H1 (cell line): ENCODE data around the gene STK11IP. TPM values are rescaled to one million over a fixed set of nuclear protein-coding genes. Genes with fewer than 3 reads are reported as not detected.

Experiments
- CTCF ChIA-PET: fragments of 300-600 bp; sonication (Branson Sonifier 250); formaldehyde crosslinking; loops from one replicate; lab custom pipeline; 2021; ENCODE audit not compliant: partially characterized antibody; lab: Charles Lee
- POLR2A ChIA-PET: fragments of 300-600 bp; sonication (Branson Sonifier 250); formaldehyde crosslinking; loops from one replicate; lab custom pipeline; 2021; ENCODE audit warnings: inconsistent platforms; ENCODE audit not compliant: partially characterized antibody; lab: Charles Lee
- DNase-seq, 2 experiments: peaks; one replicate each; pipeline versions ENCODE4 v3.0.0 to v3.0.0-alpha.2; 2010 to 2022; ENCODE audit warnings: low spot score in 2 of 2, low read depth in 1 of 2, mixed read lengths in 1 of 2
- FAIRE-seq: peaks from 2 replicates; lab custom pipeline; 2011; peaks lifted over from hg19 to GRCh38; lab: Jason Lieb, UNC
- H2AFZ ChIP-seq: 2 replicates; pipeline ENCODE4 v1.8.1; 2012; ENCODE audit warnings: low read length, inconsistent platforms
- H2AK5ac ChIP-seq: 2 replicates; pipeline ENCODE4 v1.6.1; 2013; ENCODE audit warnings: low read depth, low read length
- H2BK120ac ChIP-seq: replicated peaks from 2 replicates; pipeline ENCODE3; 2013; ENCODE audit warnings: low read depth, low read length, inconsistent platforms
- H2BK12ac ChIP-seq: 2 replicates; pipeline ENCODE4 v1.6.1; 2013; ENCODE audit warnings: low read depth, low read length
- H2BK15ac ChIP-seq: 2 replicates; pipeline ENCODE4 v1.6.1; 2013; ENCODE audit warnings: low read length
- H2BK20ac ChIP-seq: 2 replicates; pipeline ENCODE4 v1.6.1; 2013; ENCODE audit warnings: low read length
- H2BK5ac ChIP-seq: 2 replicates; pipeline ENCODE4 v1.6.1; 2013; ENCODE audit warnings: low read depth, low read length
- H3K14ac ChIP-seq: 2 replicates; pipeline ENCODE4 v1.6.1; 2013; ENCODE audit warnings: inconsistent platforms; ENCODE audit not compliant: insufficient read length
- H3K18ac ChIP-seq: 2 replicates; pipeline ENCODE4 v1.6.1; 2013; ENCODE audit warnings: low read length; ENCODE audit errors: extremely low read depth
- H3K23ac ChIP-seq: 2 replicates; pipeline ENCODE4 v1.6.1; 2013; ENCODE audit warnings: inconsistent platforms; ENCODE audit not compliant: insufficient read length
- H3K23me2 ChIP-seq: 2 replicates; pipeline ENCODE4 v1.6.1; 2013; ENCODE audit warnings: low read depth, low read length
- H3K27ac ChIP-seq: 2 replicates; pipeline ENCODE4 v1.6.1; 2011; ENCODE audit warnings: low read depth, low read length, inconsistent platforms
- H3K27me3 ChIP-seq, 4 experiments: replicated peaks in 1 of 4; 1 replicate in 1 of 4; 2 replicates in 3 of 4; pipeline versions ENCODE4 v1.6.1 to v1.8.1; 2011 to 2013; ENCODE audit warnings: low read length in 3 of 4, mild to moderate bottlenecking in 3 of 4, inconsistent platforms in 2 of 4, mixed read lengths in 2 of 4, moderate library complexity in 1 of 4; ENCODE audit not compliant: control insufficient read depth in 3 of 4, insufficient read depth in 3 of 4; ENCODE audit errors: extremely low read depth in 1 of 4
- H3K36me3 ChIP-seq, 4 experiments: 2 replicates each; pipeline versions ENCODE4 v1.6.1 to v1.8.1; 2011 to 2013; ENCODE audit warnings: mild to moderate bottlenecking in 4 of 4, low read length in 3 of 4, moderate library complexity in 2 of 4, control low read depth in 1 of 4, inconsistent platforms in 1 of 4; ENCODE audit not compliant: insufficient read depth in 4 of 4, control insufficient read depth in 2 of 4
- H3K4ac ChIP-seq: replicated peaks from 2 replicates; pipeline ENCODE3; 2013; ENCODE audit warnings: low read length, low read depth, mixed read lengths, inconsistent platforms; ENCODE audit not compliant: insufficient read length
- H3K4me1 ChIP-seq, 4 experiments: replicated peaks in 1 of 4; 1 replicate in 1 of 4; 2 replicates in 3 of 4; pipeline versions ENCODE4 v1.6.1 to v1.8.1; 2011 to 2013; ENCODE audit warnings: low read length in 3 of 4, inconsistent platforms in 2 of 4, mixed read lengths in 1 of 4; ENCODE audit not compliant: insufficient read depth in 4 of 4, control insufficient read depth in 3 of 4
- H3K4me2 ChIP-seq, 2 experiments: 2 replicates each; pipeline versions ENCODE4 v1.6.1 to v1.8.1; 2011 to 2013; ENCODE audit warnings: low read depth in 2 of 2, low read length in 2 of 2, control low read depth in 1 of 2, inconsistent platforms in 1 of 2, mild to moderate bottlenecking in 1 of 2; ENCODE audit not compliant: insufficient read depth in 1 of 2
- H3K4me3 ChIP-seq, 4 experiments: fragments of 200-600, 300-600 bp in 1 of 4; sonication (generic), shearing (Covaris generic), sonication (Bioruptor Twin) in 1 of 4; 2 replicates each; pipeline versions ENCODE4 v1.5.1 to v1.8.1; 2011 to 2016; ENCODE audit warnings: low read length in 4 of 4, low read depth in 3 of 4, control low read depth in 2 of 4, inconsistent platforms in 2 of 4, mild to moderate bottlenecking in 2 of 4, mixed read lengths in 1 of 4, moderate library complexity in 1 of 4; ENCODE audit not compliant: insufficient read depth in 2 of 4; ENCODE audit errors: extremely low read depth in 1 of 4
- H3K56ac ChIP-seq: replicated peaks from 2 replicates; pipeline ENCODE3; 2013; ENCODE audit warnings: low read depth, mild to moderate bottlenecking, mixed read lengths, low read length, inconsistent platforms; ENCODE audit not compliant: insufficient read length
- H3K79me1 ChIP-seq: 2 replicates; pipeline ENCODE4 v1.6.1; 2013; ENCODE audit warnings: low read depth, low read length, control low read depth
- H3K79me2 ChIP-seq, 2 experiments: 2 replicates each; pipeline versions ENCODE4 v1.6.1 to v1.8.1; 2012 to 2013; ENCODE audit warnings: low read length in 2 of 2, mild to moderate bottlenecking in 2 of 2, inconsistent platforms in 1 of 2; ENCODE audit not compliant: insufficient read depth in 2 of 2, control insufficient read depth in 1 of 2
- H3K9ac ChIP-seq, 4 experiments: replicated peaks in 1 of 4; 1 replicate in 1 of 4; 2 replicates in 3 of 4; pipeline versions ENCODE4 v1.6.1 to v1.8.1; 2011 to 2013; ENCODE audit warnings: low read depth in 3 of 4, low read length in 3 of 4, control low read depth in 2 of 4, mild to moderate bottlenecking in 2 of 4, moderate library complexity in 2 of 4, inconsistent platforms in 1 of 4; ENCODE audit errors: extremely low read depth in 1 of 4
- H3K9me3 ChIP-seq, 2 experiments: 2 replicates each; pipeline versions ENCODE4 v1.6.1 to v1.8.1; 2012 to 2013; ENCODE audit warnings: mild to moderate bottlenecking in 2 of 2, moderate library complexity in 2 of 2, control low read depth in 1 of 2, inconsistent platforms in 1 of 2, low read depth in 1 of 2, low read length in 1 of 2, mixed read lengths in 1 of 2; ENCODE audit not compliant: insufficient read depth in 2 of 2
- H4K20me1 ChIP-seq, 2 experiments: replicated peaks in 1 of 2; 2 replicates each; pipeline versions ENCODE3 to v1.8.1; 2011 to 2013; ENCODE audit warnings: inconsistent platforms in 2 of 2, low read length in 2 of 2, mild to moderate bottlenecking in 1 of 2; ENCODE audit not compliant: insufficient read depth in 2 of 2, control insufficient read depth in 1 of 2
- H4K5ac ChIP-seq: 2 replicates; pipeline ENCODE4 v1.6.1; 2013; ENCODE audit warnings: low read length, low read depth, mixed read lengths, inconsistent platforms; ENCODE audit not compliant: insufficient read length
- H4K8ac ChIP-seq: 2 replicates; pipeline ENCODE4 v1.8.0; 2013; ENCODE audit warnings: mild to moderate bottlenecking, moderate library complexity, low read length, inconsistent platforms; ENCODE audit not compliant: insufficient read depth; ENCODE audit errors: extremely low read depth
- H4K91ac ChIP-seq: replicated peaks from 2 replicates; pipeline ENCODE3; 2013; ENCODE audit warnings: low read length, mixed read lengths, inconsistent platforms; ENCODE audit not compliant: insufficient read length
- E2F6 ChIP-seq: IDR thresholded peaks from 2 replicates; pipeline ENCODE4 v1.6.1; 2012; ENCODE audit warnings: inconsistent platforms
- PHF8 ChIP-seq: fragments of 200-600 bp; sonication (generic); conservative IDR thresholded peaks from 2 replicates; pipeline ENCODE4 v1.7.1; 2012; ENCODE audit warnings: low read depth, mild to moderate bottlenecking, inconsistent platforms, low read length, moderate library complexity
- SIX5 ChIP-seq: IDR thresholded peaks from 2 replicates; pipeline ENCODE4 v1.6.1; 2011; ENCODE audit warnings: mild to moderate bottlenecking, low read depth, low read length
- SP1 ChIP-seq: IDR thresholded peaks from 2 replicates; pipeline ENCODE4 v1.6.1; 2011; ENCODE audit warnings: low read depth, low read length
- TCF12 ChIP-seq: IDR thresholded peaks from 2 replicates; pipeline ENCODE4 v1.6.1; 2011; ENCODE audit warnings: low read depth, mild to moderate bottlenecking, low read length
- WGBS, 2 experiments: shearing (Covaris generic) in 1 of 2; methylation state at CpG; one replicate each; pipeline versions ENCODE4 v1.1.6 to v1.1.7; 2013 to 2015; ENCODE audit warnings: low lambda C conversion rate in 2 of 2, mixed read lengths in 2 of 2, inconsistent platforms in 1 of 2, low coverage in 1 of 2, missing lambda C conversion rate in 1 of 2; ENCODE audit not compliant: insufficient replicate concordance in 2 of 2, insufficient coverage in 1 of 2, insufficient read length in 1 of 2; ENCODE audit errors: extremely low coverage in 1 of 2, missing lambda C conversion rate in 1 of 2; 5-methylcytosine and 5-hydroxymethylcytosine counted together
- polyA plus RNA-seq, 7 experiments: library from polyadenylated mRNA; depleted of rRNA in 3 of 7; stranded (reverse) in 5 of 7; unstranded in 2 of 7; fragments of >200 nt in 5 of 7; fragments of 200-250 nt in 2 of 7; gene quantifications; 1 replicate in 5 of 7; 2 replicates in 1 of 7; 4 replicates in 1 of 7; pipeline versions ENCODE4 v1.2.1 to v1.2.3, GENCODE V29; 2011 to 2013; ENCODE audit warnings: missing spikeins in 2 of 7, mixed read lengths in 2 of 7
- total RNA-seq: library from RNA; stranded (reverse); fragmentation: NEBNext Ultra II Directional; extraction: Animal tissue kit (Norgen Biotek cat#: 25700); gene quantifications from 2 replicates; pipeline ENCODE4 v1.2.1, GENCODE V29; 2021

Gene STK11IP
- total and polyA plus RNA-seq, 2 of the 8 experiments (the other 6 are each of a cell fraction or from before 2014, with no cell fraction given), result 18.5 to 29.6 TPM

DNA sequence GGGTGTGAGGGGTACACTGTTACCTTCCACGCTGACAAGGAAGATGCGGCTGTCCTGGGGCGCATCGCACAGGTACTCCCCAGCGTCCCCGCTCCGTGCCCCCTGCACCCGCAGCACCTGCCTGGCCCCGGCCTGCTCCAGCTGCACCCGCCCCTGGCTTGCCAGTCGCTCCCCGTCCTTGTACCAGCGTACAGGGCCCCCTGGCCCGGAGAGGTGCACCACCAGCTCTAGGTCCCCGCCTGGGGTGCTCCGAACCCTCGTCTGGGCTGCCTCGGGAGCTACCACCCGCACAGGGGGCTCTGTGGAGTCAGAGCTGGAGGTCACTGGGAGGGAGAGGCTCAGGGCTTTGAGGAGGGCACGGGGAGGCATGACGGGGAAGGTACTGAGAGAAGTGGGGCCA lies 40.3 kb upstream of the STK11IP start:
- CTCF ChIA-PET, result interaction anchor here (1.5 to 19.7 kb wide), 9 partner anchors 7 to 154 kb away, joined by 5 to 293 read pairs (median 16); partner anchors contain the start of genes CHPF, STK11IP and TMEM198

More for the DNA sequence above, 40.3 kb upstream of the STK11IP start:
- Histone ChIP-seq H2AFZ (no peak overlapping the region), H3K4me3 (no peak overlapping the region), H4K5ac (no peak overlapping the region), H3K79me2 (no peaks in the 10 kb centered on the region), H2BK20ac (no peak overlapping the region), H4K8ac (no peak overlapping the region), H2BK120ac (no peak overlapping the region), H3K23me2 (peaks cover 5% of the 10 kb centered on the region; the same call in 1 of the 2 replicates), H3K4me1 (peaks cover 0 to 35% (median 22%) of the 10 kb centered on the region in 4 experiments; a peak in 6 of 7 replicates), H3K4me2 (no peak overlapping the region), H3K79me1 (no peaks in the 10 kb centered on the region), H4K20me1 (peaks cover 0 to 5% of the 10 kb centered on the region in 2 experiments), H3K18ac (no peak overlapping the region), H3K9me3 (no peaks in the 10 kb centered on the region), H2BK15ac (no peak overlapping the region), H3K4ac (no peak overlapping the region), H3K36me3 (peaks cover 0 to 13% (median under 1%) of the 10 kb centered on the region in 4 experiments; a peak in 4 of 8 replicates), H3K23ac (no peak overlapping the region), H3K27ac (no peak overlapping the region), H3K14ac (no peak overlapping the region), H4K91ac (no peak overlapping the region), H3K56ac (no peak overlapping the region), H3K27me3 (peaks cover 0 to 14% (median 11%) of the 10 kb centered on the region in 4 experiments; a peak in 5 of 7 replicates), H2BK12ac (no peak overlapping the region), H3K9ac (no peak overlapping the region), H2AK5ac (no peak overlapping the region), H2BK5ac (no peak overlapping the region)
- FAIRE-seq (no peak), DNase-seq (no peak)
- TF ChIP-seq SIX5 (no peak), E2F6 (no peak), SP1 (no peak), TCF12 (no peak), PHF8 (no peak)
- WGBS, 2 experiments, result 96% methylated on average over 18 of the region's 21 CpGs; no CpG with 5 or more reads in 1 of the 2 experiments
- POLR2A ChIA-PET, result interaction anchor here (0.9 to 17.5 kb wide), 5 partner anchors 9 to 71 kb away, joined by 3 to 293 read pairs (median 21); partner anchors contain the start of genes CHPF, INHA, OBSL1 and TMEM198
